ENCODE data around the gene ZDHHC7. TPM values are rescaled to one million over a fixed set of nuclear protein-coding genes. Genes with fewer than 3 reads are reported as not detected.
A peak's percentile ranks its signal among the peaks of the same experiment; 100 is the strongest.

ZDHHC7 gene
- total RNA-seq, 1 experiment from 2014 or later: 46.3 TPM

- peaks cover 6% of the 10 kb centered on the region for H3K4me1 Mint-ChIP-seq (ENCODE audit: insufficient read depth, unreplicated experiment)
- H3K36me3 Mint-ChIP-seq (ENCODE audit: insufficient read depth, unreplicated experiment): no peaks in the 10 kb centered on the region
- no peaks in the 10 kb centered on the region for H3K27me3 Mint-ChIP-seq (ENCODE audit: insufficient read depth, unreplicated experiment)
- ChIA-PET CTCF (interaction anchor here (0.6 to 6.6 kb wide), 12 partner anchors 11 to 304 kb away, joined by 3 to 82 read pairs (median 4); no protein-coding TSS in a partner anchor), POLR2A (no interaction called here)
- H3K27ac Mint-ChIP-seq (ENCODE audit: low read depth, unreplicated experiment): no peak overlapping the region
- intact Hi-C loops (cut with micrococcal nuclease): no loop called here
- no peak for DNase-seq (ENCODE audit: unreplicated experiment)
- H3K9me3 Mint-ChIP-seq (ENCODE audit: unreplicated experiment): no peaks in the 10 kb centered on the region
- TF ChIP-seq CTCF (IDR thresholded peaks at IDR 0.05; ENCODE audit: unreplicated experiment): no peak
- no TSS peak for BruUV-seq (replicated peaks)
- no peak overlapping the region for H3K4me3 Mint-ChIP-seq (ENCODE audit: unreplicated experiment)
These were observed 84.9 kb downstream of the ZDHHC7 start for GRCh38 chr16:84926462-84926861.

- no TSS peak for BruUV-seq (replicated peaks)
- Mint-ChIP-seq H3K9me3 (ENCODE audit: unreplicated experiment) (no peaks in the 10 kb centered on the region), H3K36me3 (ENCODE audit: insufficient read depth, unreplicated experiment) (no peaks in the 10 kb centered on the region), H3K4me3 (ENCODE audit: unreplicated experiment) (no peak overlapping the region), H3K27ac (ENCODE audit: low read depth, unreplicated experiment) (no peak overlapping the region), H3K27me3 (ENCODE audit: insufficient read depth, unreplicated experiment) (no peaks in the 10 kb centered on the region), H3K4me1 (ENCODE audit: insufficient read depth, unreplicated experiment) (peaks cover 6% of the 10 kb centered on the region)
- no peak for DNase-seq (ENCODE audit: unreplicated experiment)
- TF ChIP-seq CTCF (IDR thresholded peaks at IDR 0.05; ENCODE audit: unreplicated experiment): no peak
- intact Hi-C loops (cut with micrococcal nuclease): loop anchor here (1.0 kb wide), 3 partner anchors 26 to 160 kb away; no protein-coding TSS in a partner anchor
- ChIA-PET CTCF (interaction anchor here (0.6 to 6.6 kb wide), 18 partner anchors 12 to 172 kb away, joined by 3 to 82 read pairs (median 4); no protein-coding TSS in a partner anchor), POLR2A (no interaction called here)
These were observed 85.5 kb downstream of the ZDHHC7 start for GRCh38 chr16:84925773-84926372.

- DNase-seq (ENCODE audit: unreplicated experiment): peak; percentile 59
- POLR2A ChIA-PET: no interaction called here
- BruUV-seq (replicated peaks): no TSS peak
- no peaks in the 10 kb centered on the region for H3K36me3 Mint-ChIP-seq (ENCODE audit: insufficient read depth, unreplicated experiment)
- peak; percentile 91 for TF ChIP-seq CTCF (IDR thresholded peaks at IDR 0.05; ENCODE audit: unreplicated experiment)
- H3K4me1 Mint-ChIP-seq (ENCODE audit: insufficient read depth, unreplicated experiment): peaks cover 6% of the 10 kb centered on the region
- H3K9me3 Mint-ChIP-seq (ENCODE audit: unreplicated experiment): no peaks in the 10 kb centered on the region
- no peak overlapping the region for H3K27ac Mint-ChIP-seq (ENCODE audit: low read depth, unreplicated experiment)
- CTCF ChIA-PET: interaction anchor here (0.6 to 6.6 kb wide), 29 partner anchors 9 to 760 kb away, joined by 3 to 82 read pairs (median 4); no protein-coding TSS in a partner anchor
- intact Hi-C loops (cut with micrococcal nuclease): loop anchor here (1.0 kb wide), 3 partner anchors 27 to 161 kb away; no protein-coding TSS in a partner anchor
- H3K27me3 Mint-ChIP-seq (ENCODE audit: insufficient read depth, unreplicated experiment): no peaks in the 10 kb centered on the region
- no peak overlapping the region for H3K4me3 Mint-ChIP-seq (ENCODE audit: unreplicated experiment)
These were observed 86.1 kb downstream of the ZDHHC7 start for GRCh38 chr16:84925092-84925772.

- ChIA-PET CTCF (interaction anchor here (0.7 to 6.6 kb wide), 23 partner anchors 8 to 759 kb away, joined by 3 to 82 read pairs (median 4); no protein-coding TSS in a partner anchor), POLR2A (no interaction called here)
- TF ChIP-seq CTCF (IDR thresholded peaks at IDR 0.05; ENCODE audit: unreplicated experiment): no peak
- H3K27ac Mint-ChIP-seq (ENCODE audit: low read depth, unreplicated experiment): no peak overlapping the region
- H3K9me3 Mint-ChIP-seq (ENCODE audit: unreplicated experiment): no peaks in the 10 kb centered on the region
- H3K36me3 Mint-ChIP-seq (ENCODE audit: insufficient read depth, unreplicated experiment): no peaks in the 10 kb centered on the region
- intact Hi-C loops (cut with micrococcal nuclease): loop anchor here (1.0 kb wide), 3 partner anchors 28 to 162 kb away; no protein-coding TSS in a partner anchor
- no peak overlapping the region for H3K4me3 Mint-ChIP-seq (ENCODE audit: unreplicated experiment)
- peaks cover 3% of the 10 kb centered on the region for H3K4me1 Mint-ChIP-seq (ENCODE audit: insufficient read depth, unreplicated experiment)
- BruUV-seq (replicated peaks): no TSS peak
- H3K27me3 Mint-ChIP-seq (ENCODE audit: insufficient read depth, unreplicated experiment): no peaks in the 10 kb centered on the region
- no peak for DNase-seq (ENCODE audit: unreplicated experiment)
These were observed 86.8 kb downstream of the ZDHHC7 start for GRCh38 chr16:84924331-84925091.
